NCI-H1436 (cell line): ENCODE results near the gene CD8B.

Experiments
- DNase-seq: peaks from one replicate; lab custom pipeline; 2025; lab: John Stamatoyannopoulos, UW

CD8B gene

GRCh38 chr2:86800856-86801567 lies 60.7 kb downstream of the CD8B start:
- no peak for DNase-seq

DNA sequence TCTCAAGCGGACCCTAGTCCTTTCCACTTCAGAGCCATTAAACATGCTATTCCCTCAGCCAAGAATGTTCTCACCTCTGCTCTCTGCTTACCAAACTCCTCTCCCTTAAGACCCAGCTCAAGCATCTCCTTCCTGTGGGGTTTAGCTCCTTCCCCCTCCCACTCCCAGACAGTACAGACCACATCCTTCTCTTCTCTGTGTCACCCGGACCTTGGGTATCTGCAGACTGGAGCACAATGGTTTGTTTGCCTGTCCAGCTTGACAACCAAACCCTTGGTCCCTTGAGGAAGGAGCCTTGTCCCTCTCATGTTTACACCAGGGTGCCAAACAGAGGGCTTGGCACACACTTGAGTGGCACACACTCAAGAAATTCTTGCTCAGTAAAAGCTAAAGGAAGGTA lies 66.8 kb downstream of the CD8B start:
- DNase-seq: no peak

DNA sequence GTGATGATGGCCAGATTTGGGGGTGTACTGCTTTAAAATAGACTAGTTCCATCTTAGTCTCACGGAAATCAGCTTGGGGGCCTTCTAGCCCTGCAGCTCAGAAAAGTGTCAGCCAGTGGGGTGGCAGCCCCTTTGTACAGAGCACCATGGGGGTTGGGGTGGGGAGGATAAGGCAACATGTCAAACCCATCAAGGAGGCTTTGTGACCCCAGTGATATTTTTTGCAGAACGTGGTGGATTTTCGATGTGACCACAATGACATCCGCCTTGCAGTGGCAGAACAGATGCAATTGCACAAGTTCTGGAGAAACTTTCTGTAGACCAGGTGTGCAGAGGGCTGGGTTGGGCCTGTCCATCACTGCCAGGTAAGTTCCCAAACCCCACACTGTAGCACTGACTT lies 67.9 kb downstream of the CD8B start:
- no peak for DNase-seq

- no peak for DNase-seq
Observed at GRCh38 chr2:86791573-86791972, 70.1 kb downstream of the CD8B start.

- DNase-seq: no peak
Observed at GRCh38 chr2:86790676-86791572, 70.8 kb downstream of the CD8B start, which contains the start of gene CD8A. Gene CD8A, minus strand, starts transcription at chr2:86790913. Its CDS starts 88 bp downstream, at chr2:86790825.

DNA sequence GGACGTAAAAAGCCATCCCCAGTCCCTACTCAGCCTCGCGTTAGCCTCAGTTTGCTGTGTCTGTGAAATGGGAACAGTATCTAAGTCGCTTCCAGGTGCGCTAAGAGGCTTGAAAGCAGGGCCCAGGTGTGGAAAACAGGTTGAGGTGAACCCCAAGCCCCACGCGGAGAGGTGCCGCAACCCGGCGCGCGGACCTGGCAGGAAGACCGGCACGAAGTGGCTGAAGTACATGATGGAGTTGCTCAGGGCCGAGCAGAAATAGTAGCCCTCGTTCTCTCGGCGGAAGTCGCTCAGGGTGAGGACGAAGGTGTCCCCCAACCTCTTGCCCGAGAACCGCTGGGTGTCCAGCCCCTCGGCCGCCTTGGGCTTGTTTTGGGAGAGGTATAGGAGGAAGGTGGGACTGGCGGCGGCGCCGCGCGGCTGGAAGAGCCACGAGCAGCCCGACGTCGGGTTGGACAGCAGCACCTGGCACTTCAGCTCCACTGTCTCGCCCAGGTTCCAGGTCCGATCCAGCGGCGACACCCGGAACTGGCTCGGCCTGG lies 71.5 kb downstream of the CD8B start:
- DNase-seq: no peak

- DNase-seq: no peak
Observed at GRCh38 chr2:86789687-86790133, 72.0 kb downstream of the CD8B start.

DNA sequence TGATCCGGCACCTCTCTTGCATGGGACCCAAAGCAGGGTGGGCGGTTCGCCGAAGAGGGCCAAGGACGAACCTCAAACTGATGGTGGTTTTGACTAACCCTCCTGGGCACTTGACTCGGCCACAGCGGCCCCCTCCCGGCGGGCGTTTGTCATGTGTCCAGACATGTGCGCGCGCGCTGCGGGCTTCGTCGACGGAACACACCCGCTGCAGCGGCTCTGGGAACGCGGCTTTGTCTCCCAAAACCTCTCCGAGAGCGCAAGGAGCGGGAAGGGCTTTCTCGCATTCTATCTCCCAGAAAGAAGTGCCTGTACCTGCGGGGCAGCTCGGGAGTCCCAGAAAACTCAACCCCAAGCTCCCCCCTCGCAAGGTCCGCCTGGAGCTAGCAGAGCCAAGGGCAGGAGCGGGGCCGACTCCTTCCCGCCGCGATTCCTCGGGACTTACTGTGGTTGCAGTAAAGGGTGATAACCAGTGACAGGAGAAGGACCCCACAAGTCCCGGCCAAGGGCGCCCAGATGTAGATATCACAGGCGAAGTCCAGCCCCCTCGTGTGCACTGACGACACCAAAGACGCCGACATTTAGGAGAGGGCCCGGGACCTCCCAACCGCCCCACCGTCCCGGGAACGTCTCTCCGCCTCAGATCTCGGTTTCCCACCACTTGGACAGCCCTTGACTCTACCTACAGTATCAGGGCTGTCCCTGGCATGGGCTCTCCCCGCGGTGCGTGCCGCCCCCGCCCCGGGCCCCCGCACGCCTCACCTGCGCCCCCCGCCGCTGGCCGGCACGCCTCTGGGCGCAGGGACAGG lies 72.6 kb downstream of the CD8B start:
- DNase-seq: no peak

DNA sequence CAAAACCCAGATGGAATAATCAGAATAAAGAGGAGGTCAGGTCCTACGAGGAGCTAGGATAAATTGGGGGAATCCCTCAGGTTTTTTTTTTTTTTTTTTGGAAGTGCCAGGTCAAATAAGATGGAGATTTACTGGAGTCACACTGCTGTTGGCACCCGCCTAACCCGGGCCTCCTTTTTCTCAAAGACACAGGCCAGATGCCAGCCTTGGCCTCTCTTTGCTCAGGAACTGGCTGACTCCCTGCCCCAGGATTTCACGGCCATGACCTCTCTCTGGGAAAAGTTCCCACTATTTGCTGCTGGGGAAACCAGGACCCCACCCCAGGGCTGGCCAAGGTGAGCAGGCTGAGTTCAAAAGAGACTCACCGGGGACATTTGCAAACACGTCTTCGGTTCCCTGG lies 73.5 kb downstream of the CD8B start:
- no peak for DNase-seq

GRCh38 chr2:86787736-86788135 lies 74.0 kb downstream of the CD8B start:
- no peak for DNase-seq

DNA sequence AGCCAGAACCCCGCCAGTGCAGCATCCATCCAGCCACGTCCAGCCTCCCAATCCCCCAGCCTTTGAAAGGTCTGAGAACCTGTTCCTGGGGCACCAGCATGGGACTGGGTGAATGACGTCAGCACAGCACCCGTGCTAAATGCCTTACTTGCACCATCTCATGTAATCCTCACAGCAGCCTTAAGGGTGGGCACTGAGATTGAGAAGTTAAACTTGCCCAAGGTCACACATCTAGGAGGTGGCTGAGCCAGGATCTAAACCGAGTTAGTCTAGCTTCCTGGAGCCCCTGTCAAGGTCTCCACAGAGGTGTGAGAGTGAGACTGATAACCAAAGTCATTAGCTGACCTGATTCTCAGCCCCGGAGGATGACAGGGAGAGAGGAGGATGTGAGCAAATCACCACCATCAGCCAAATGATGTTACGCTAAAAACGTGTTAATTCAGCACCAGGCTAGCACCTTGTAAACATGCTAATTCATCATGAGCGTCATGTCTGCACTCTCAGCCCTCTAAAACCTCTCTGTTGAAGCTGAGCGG lies 75.6 kb downstream of the CD8B start:
- DNase-seq: no peak

GRCh38 chr2:86785456-86785855 lies 76.2 kb downstream of the CD8B start:
- DNase-seq: no peak

DNA sequence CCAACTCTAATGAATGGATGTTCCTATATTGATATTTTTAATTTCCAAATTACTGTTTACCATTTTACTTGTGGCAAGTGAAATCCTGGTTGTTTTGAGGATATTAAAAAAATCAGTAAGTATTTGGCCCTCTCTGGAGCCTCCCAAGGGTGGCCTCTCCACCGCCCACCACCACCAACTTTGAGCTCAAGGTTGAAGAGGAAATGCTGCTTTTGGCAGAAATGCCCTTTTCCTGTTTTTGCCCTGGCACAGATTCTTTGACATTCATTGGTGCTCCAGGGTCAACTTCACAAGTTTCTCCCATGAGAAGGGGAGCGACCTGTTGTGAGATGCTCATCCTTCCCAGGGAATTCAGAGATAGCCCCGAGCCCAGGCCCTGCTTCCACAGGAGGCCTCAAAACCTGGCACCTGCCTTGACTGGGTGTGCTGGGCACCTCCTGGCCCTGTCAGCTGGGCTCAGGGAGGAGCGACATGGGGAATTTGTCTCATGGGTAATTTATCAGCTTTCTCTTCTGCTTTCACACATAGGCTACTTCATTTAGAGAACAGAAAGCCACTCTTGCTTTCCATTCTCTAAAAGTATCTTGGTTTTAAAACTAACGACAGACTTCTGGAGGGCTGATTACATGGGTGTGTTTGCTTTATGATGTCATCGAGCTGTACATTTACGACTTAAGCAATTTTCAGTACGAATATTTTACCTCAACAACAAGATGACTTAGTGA lies 77.9 kb downstream of the CD8B start:
- DNase-seq: no peak

DNA sequence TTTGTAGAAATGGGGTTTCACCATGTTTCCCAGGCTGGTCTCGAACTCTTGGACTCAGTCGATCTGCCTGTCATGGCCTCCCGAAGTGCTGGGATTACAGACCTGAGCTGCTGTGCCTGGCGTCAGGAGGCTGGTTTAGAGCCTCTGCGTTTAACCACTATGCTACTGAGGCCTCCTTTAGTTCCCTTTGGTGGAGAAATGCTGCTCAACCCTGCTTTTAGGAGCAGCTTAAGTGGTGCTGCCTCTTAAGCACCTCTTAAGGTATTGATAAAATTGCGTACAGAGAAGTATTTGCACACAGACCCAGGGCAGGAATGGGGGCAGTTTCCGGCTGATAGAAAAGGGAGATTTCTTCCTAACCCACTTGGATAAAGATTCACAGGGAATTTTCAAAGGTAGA lies 78.9 kb downstream of the CD8B start:
- DNase-seq: no peak

- no peak for DNase-seq
Observed at GRCh38 chr2:86781363-86781762, 80.3 kb downstream of the CD8B start.

GRCh38 chr2:86779971-86780370 lies 81.7 kb downstream of the CD8B start:
- DNase-seq: no peak

DNA sequence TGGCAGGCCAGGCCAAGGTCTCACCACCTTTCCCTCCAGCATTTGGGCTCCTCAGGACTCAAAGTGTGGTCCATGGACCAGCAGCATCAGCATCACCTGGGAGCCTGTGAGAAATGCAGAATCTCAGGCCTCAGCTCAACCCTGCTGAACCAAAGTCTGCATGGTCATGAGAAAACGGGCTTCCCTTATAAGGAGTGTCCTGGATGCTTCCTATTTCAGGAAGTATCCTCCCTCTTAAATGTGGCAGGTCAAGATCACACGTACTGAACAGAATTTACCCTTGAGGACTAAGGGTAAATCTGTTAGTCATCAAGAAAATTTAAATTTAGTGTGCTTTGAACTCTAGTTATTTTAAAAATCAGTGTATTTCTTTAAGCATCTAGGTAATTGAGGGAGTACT lies 82.7 kb downstream of the CD8B start:
- no peak for DNase-seq

DNA sequence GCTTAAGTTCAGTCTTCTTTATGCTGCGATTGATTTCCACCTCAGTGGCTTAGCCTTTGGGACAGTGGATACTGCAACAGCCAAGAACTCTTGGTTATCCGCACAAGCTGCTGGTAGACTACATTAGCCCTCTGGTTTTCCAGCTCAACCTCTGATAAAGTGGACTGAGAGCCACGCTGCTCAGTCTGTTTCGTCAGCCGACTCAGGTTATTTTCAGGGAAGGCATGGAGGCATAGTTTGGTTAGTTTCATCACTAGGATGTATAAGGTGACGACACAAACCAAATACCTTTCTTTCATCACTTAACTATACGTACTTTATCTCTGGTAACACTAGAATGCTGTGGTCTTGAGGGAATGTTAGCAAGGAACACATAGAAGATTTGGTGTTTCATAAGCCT lies 85.2 kb downstream of the CD8B start:
- DNase-seq: no peak

DNA sequence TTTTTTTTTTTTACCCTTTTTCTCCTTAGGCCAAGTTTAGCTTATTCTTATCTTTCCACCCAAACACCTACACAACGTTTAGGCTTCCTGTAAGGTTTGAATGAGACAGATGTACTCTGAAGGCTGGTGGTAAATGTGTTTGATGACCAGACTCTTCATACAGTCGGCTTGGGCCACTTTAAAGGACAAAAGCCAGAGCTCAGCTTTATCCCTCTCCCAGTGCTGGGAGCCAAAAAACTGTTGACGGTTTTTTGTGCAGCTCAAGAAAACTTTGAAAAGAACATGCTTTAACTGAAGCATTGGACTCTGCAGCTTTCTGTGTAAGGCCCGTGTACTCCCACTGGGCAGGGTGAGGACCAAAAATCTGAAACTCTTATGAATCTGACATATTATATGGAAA lies 86.3 kb downstream of the CD8B start:
- DNase-seq: no peak

DNA sequence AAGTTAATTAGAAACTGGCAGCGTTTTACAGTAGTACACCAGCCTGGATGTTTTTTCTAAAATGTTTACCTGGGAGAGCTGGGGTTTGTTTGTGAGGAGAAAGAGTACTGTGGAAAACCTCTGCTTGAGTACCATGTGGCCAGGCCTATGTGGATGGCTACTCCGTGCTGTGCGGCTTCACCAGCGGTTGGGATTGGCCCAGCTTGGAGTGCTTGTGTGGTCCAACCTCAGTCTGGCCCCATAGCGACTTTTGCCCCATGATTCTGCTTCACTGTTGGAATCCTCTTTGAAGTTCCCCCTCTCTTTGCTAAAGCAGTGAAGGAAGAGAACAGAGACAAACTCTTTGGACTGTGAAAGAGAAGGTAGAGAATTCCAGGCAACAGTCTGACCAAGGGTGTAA lies 86.8 kb downstream of the CD8B start:
- DNase-seq: no peak

DNA sequence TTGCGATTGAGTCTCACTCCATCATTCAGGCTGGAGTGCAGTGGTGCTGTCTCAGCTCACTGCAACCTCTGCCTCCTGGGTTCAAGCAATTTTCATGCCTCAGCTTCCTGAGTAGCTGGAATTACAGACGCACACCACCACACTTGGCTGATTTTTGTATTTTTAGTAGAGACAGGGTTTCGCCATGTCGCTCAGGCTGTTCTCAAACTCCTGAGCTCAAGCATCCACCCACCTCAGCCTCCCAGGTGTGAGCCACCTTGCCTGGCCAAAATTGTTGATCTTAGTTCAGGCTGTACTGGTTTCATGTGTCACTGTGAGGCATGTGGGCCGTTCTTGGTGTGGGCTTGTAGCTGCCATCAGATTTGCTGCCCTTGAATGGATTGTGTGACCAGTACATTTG lies 89.1 kb downstream of the CD8B start:
- no peak for DNase-seq
